NCI-H345 treated with DMSO at 0.1 percent for 48 hours (cell line): Measurements from ENCODE around the gene ME1.
"Not testable (repeated sequence)": the region's sequence is repeated elsewhere in the genome, so short reads cannot be mapped to it uniquely, and the experiment has no call there.

ENCODE experiments used
- DNase-seq: peaks from one replicate; lab custom pipeline; 2025; ENCODE audit not compliant: unreplicated experiment; lab: John Stamatoyannopoulos, UW

The ME1 gene

DNA sequence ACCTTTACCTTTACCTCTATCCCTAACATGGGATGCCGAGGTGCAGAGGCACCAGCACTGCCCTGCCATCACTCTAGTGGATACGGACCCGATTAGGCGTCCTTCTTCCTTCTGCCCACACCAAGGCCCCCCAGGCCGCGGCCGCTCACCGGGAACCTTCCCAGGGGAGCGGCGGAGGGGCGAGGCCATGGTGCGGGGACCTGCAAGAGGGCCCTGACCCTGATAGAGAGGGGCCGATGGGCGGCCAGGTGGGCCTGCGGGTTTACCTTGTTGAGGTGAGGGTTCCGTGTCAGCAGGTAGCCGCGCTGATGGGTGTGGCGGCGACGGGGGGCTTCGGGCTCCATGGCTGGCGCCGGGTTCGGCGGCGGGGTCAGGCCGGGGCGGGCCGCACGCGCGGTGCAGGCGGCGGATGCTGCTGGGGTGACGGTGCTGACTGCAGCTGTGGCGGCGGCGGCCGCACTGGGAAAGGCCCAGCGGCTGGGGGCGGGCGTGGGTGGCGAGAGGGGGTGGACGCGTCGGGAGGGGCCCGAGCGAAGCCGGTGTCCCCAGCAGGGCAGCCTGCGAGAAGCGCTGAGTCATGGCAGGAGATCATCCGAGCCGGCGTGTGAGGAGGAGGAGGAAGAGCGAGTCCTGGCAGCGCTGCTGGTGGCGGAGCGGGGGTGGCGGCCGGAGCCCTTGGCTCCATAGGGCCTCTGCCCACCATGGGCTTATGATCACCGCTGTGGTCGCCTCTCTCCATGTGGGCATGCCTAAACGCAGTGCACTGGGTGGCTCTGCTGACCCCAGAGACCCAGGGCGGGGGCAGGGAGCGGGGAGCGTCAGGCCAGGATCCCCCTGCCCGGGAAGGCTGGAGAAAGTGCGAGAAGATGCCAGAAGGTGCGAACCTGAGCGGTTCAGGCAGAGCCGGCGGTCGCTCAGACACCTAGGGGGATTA lies at the start of gene ME1:
TSS of gene ME1 (minus strand) at position 441 of the 934 bp plus-strand sequence. CDS start at position 344, 97 bp downstream.
- no peak for DNase-seq

DNA sequence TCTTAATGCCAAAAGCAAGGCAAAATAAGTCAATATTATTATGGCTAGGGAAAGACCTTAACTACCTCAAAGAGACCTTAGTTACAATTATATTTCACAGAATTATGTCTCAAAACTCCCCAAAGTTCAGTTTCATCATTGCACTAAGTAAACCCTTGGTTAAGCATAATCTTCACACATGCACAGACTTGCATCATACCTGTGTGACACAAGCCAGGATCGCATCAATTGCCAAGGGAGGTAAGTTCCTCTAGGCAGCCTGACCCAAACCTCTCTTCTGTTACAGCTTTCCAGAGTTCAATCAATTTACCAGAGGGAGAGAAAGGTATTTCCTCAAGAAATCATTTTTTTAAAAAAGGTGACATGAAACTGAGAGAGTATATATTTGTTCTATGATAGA lies 49.6 kb upstream of the ME1 start:
- DNase-seq = no peak

DNA sequence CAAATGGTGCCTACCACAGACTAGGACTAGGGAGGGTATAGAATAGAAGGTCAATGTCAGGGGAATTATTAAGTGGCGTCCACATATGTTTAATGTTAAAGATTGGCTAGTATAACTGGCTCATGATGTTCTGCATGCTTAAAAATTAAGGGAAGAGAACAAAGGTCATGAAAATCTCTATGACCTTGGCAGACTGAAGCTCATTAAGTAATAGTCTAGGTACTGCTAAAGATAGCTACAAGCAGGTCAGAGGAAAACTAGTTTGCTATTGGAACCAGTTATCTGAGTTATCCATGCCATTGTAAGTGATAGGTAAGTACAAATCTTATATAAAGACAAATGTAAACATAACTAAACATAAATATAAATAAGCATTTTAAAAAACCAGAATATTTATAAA lies 48.5 kb upstream of the ME1 start:
- DNase-seq = no peak

DNA sequence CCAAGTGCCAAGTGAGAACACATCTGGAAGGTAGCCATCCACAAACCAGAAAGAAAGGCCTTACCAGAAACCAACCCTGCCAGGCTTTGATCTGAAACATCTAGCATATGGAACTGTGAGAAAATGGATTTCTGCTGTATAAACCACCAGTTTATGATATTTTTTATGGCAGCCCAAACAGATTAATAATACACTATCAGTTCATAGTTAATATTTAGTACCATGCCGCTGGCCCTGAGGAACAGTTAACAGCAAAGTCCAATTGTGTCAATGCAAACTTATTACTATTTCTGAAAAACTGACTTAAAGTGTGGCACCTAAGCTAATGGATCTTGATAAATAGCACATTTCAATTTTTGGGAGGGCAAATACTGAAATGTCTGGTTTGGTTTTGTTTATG lies 46.1 kb upstream of the ME1 start:
- no peak for DNase-seq

DNA sequence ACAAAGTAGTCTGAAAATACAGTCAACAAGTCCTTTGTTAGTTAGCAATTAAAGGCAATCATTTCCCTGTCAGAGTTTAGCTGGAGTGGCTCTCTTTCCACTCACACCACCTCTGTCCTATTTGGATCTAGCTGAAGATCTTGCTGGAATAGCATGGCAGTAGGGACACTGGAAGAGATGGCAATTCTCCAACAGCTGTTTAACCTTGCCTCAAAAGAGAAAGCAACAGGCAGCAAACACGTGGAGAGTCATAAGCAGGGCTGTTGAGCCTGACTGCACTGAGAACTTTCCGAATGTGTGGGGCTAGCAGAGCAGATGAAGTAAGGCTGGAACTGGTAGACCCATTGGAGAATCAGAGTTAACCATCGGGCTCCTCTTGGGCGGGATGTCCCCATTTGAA lies 43.5 kb upstream of the ME1 start:
- no peak for DNase-seq

DNA sequence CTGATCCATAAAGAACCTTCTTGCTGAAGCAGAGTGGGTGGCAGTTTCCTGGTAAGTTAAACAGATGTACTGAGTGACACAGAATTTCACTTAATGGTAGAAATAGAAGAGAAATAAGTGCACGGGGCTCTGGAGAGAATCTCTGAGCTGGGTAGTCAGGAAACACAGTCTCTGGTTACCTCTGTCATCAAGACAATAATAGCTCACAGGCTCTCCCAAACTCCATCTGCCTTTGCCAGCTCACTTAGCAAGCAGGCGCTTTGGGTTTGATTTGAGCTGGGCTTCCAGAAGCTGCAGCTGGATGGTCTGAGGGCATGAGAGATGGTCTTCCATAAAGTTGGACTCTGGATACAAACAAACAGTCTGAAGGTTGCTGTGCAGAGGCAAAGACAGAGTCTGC lies 41.9 kb upstream of the ME1 start:
- DNase-seq = no peak

DNA sequence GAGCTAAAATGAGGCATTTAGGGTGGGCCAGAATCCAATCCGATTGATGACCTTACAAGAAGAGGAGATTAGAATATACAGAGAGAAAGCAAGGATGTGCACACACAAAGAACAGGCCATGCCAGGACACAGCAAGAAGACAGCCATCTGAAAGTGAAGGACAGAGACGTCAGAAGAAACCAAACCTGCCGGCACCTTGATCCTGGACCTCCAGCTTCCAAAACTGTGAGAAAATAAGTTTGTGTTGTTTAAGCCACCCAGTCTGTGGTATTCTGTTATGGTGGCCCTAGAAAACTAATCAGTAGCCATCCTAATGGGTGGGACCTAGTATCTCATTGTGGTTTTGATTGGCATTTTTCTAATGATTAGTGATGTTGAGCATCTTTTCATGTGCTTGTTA lies 39.7 kb upstream of the ME1 start:
- no peak for DNase-seq

DNA sequence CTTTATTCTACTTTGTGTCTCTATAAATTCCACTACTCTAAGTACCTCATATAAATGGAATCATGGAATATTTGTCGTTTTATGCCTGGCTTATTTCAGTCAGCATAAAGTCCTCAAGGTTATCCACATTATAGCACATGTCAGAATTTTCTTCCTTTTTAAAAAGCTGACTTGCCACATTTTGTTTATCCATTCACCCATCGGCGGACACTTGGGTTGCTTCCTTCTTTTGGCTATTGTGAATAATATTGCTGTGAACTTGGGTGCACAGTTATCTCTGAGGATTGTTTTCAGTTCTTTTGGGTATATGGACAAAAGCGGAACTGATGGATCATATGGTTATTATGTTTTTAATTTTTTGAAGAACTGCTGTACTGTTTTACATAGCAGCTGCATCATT lies 39.1 kb upstream of the ME1 start:
- no peak for DNase-seq

DNA sequence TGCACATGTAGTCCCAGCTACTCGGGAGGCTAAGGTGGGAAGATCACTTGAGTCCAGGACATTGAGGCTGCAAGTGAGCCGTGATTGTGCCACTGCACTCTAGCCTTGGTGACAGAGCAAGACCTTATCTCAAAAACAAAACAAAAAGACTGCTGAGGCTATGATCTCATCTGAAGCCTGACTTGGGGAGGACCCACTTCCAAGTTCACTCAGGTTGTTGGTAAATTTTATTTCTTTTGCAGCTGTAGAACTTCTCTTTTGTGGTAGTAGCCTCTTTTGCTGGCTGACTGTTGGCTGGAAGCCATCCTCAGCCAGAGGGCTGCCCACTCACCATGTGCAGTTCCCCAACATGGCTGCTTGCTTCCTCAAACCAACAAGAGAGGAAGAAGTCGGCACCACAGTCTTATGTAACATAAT lies 36.8 kb upstream of the ME1 start:
- DNase-seq = no peak

DNA sequence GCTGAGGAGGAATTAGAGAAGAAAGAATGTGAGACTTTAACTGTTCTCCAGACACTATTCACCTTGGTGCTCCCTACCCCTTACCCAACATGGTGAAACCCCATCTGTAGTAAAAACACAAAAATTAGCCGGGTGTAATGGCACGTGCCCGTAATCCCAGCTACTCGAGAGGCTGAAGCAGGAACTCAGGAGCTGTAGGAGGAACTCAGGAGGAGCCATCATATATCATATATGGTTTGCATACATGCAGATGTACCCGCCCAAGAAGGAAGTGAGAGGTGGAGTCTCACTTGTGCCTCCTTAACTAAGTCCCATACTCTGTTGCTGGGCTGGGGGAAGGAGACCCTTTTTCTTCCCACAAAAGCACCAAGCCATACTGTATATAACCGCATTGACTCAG lies 35.5 kb upstream of the ME1 start:
- no peak for DNase-seq

DNA sequence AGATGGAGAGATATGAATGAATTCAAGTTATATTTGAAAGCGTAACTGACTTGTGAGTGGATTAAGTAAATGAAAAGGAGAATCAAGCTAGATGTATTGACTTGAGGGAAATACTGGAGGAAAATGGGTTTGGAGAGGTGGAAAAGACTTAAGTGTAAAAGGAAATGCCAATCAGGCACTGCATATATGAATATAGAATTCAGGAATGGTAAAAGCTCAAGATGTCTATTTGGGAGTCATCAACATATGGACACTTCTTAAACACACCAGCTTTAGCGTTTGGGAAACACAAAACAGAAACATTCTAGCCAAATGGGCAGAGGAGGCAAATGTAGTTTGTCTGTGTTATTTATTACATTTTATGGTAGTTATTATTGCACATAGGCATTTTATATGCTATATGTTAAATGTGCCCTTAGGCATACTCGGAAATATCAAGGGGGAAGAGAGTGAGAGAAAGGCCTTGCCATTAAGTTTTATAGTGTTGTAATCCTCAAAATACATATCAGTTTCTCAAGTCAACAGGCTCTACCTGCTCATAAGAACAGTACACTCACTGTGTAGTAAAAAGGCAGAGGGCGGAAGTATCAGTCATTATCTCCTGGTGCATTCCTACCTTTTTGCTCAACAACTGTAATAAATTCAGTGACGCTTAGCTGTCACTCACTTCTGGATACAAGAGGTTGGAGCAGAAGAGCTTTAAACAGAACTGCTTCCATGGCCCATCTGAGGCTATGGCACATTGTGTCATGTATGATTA lies 33.7 kb upstream of the ME1 start:
- no peak for DNase-seq

DNA sequence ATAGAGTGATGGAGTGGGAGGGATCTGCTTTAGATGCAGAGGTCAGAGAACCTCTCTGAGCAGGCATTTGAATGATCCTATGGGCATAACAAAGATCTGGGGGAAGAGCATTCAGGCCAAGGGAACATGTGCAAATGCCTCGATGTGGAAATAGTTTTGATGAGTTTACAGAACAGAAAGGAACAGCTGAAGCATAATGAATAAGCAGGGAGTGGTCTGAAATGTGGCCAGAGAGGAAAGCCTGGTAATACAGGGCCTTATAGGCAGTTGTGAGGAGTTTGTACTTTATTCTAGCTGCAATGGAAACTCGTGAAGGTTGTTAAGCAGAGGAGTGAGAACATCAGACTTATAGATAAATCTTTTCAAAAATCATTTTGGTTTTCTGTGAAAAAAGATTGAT lies 33.0 kb upstream of the ME1 start:
- DNase-seq = no peak

DNA sequence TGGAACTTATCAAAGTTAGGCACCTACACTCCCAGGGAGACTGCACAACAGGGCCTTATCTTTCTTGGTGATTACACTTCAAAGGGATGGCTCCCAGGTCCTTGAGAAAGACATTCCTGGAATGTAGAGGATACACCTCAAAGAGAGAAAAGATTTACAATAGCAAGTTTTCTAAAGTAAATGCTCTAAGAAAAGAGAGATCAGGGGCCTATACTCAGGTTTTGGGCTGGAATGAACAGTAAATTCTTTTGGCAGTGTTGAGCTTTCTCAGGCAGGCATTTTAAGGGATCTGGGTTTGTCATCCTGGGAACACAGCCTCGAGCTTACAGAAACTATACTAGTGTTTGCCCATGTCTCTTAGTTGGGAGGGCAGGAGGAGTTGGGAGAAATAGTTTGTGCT lies 31.7 kb upstream of the ME1 start:
- no peak for DNase-seq

DNA sequence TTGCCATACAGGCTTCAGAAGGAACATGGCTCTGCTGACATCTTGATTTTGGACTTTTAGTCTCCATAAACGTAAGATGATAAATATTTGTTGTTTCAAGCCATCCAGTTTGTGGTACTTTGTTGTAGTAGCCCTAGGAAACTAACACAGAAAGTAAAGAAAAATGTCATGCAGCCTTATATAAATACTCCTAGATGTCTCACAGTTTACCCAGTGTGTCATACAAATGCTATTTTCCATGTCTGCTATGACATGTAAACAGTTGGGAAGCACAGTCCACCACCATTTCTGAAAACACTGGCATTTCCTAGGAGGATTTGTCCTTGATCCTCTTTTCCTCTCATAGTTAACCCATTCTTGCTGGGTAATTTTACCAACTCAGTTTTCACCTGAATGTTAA lies 30.6 kb upstream of the ME1 start:
- DNase-seq = no peak

DNA sequence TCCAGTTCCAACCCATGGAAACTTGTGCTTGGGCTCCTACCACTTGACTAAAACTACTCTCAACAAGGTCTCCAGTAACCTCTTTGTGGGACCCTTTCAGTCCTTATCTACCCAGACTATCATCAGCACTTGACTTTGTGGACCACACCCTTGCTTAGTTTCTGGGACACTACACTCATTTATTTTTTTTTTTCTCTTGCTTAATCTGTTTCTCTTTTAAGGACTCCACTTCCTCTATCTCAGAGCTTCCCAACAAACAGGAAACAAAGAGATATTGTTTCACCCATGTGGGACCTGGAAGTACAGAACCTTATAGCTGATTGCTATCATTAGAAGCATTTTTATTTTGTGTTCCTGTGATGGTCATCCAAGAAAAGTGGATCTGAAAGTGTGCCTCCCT lies 28.8 kb upstream of the ME1 start:
- DNase-seq = no peak

DNA sequence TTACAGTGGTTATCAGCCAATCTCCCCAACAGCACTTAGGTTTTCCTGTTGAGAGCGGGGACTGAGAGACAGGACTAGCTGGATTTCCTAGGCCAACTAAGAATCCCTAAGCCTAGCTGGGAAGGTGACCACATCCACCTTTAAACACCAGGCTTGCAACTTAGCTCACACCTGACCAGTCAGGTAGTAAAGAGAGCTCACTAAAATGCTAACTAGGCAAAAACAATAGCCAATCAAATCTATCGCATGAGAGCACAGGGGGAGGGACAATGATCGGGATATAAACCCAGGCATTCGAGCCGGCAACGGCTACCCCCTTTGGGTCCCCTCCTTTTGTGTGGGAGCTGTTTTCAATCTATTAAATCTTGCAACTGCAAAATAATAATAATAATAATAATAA lies 19.2 kb upstream of the ME1 start:
- not testable (repeated sequence) for DNase-seq

DNA sequence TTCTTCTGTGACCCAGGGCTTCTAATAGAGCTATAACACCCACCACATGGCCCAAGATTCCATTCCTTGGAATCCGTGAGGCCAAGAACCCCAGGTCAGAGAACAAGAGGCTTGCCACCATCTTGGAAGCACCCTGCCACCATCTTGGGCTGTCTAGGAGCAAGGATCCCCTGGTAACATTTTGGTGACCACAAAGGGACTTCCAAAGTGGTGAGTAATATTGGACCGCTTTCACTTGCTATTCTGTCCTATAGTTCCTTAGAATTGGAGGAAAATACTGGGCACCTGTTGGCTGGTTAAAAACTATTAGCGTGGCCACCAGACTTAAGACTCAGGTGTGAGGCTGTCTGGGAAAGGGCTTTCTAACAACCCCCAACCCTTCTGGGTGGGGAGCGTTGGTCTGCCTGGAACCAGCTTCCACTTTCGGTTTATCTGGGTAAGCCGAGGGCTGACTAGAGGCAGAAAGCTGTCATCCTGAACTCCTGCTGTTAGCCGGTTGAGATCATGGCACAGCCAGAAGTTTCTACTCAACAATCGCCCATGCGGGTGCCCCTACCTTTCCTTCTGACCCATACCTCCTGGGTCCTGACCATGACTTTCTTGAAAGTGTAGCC lies 13.3 kb upstream of the ME1 start:
- DNase-seq = not testable (repeated sequence)

DNA sequence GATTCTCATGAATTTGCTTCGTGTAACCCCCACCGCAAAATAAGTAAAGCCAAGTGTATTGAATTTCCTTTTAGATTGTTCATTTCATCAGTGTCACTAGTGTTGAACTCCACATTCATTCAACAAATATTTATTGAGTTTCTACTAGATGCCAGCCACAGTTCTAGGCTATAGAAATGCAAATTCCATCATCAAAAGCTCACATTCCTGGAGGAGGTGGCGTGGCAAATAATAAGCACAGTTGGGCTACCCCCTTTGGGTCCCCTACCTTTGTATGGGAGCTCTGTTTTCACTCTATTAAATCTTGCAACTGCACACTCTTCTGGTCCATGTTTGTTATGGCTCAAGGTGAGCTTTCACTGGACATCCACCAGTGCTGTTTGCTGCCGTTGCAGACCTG lies 12.7 kb upstream of the ME1 start:
- no peak for DNase-seq

DNA sequence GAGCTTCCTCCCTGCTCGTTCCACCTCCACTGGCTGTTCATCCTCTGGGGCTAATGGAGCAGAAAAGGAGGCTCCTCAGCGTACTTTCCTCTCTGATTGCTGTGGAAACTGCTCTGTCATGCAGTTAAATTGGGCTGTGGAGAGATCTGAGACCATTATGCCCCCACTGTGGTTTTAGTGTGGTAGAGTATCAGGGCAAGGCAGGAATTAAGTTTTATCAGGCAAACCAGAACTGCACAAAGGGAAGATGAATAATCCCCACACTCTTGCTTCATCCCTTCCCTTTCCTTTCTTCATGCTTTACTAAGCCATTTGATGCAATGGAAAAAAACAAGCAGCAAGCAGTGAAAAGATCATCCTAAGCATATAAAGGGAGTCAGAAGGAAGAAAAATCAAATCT lies 11.9 kb upstream of the ME1 start:
- DNase-seq = no peak

DNA sequence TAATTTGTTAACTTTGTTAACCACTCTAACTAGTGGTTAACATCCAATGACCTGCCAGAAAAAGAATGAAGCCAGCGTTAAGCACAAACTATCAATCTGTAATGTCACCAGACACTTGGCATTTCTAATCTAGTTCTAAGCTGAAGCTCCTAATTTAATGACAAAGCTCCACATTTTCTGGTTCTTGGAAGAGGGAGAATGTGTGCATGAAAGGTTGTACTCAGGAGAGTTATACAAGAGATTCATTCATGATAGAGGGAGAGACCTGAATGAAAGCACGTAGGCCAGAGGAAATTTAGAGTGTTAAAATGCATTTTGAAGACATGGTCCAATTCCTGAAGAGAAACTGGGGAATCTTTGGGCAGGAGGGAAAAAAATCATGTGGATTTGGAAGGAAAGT lies 8.3 kb upstream of the ME1 start:
- DNase-seq = no peak

DNA sequence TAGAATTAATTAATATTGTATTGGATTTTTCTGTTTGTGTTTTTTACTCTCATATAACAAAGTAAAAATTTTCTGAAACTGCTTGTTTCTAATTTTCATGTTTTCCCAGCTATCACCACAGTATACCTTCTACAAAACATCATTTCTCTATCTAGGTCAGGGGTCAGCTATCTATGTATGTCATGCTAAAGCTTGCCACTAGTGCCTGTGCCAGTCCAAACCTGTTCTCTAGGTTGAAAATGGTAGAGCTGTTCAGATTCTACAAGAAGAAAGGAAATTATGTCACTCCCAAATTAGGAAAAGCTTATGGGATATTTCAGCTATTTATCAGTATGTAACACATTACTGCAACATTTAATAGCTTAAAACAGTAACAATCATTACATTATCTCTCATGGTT lies 5.8 kb upstream of the ME1 start:
- DNase-seq = no peak

DNA sequence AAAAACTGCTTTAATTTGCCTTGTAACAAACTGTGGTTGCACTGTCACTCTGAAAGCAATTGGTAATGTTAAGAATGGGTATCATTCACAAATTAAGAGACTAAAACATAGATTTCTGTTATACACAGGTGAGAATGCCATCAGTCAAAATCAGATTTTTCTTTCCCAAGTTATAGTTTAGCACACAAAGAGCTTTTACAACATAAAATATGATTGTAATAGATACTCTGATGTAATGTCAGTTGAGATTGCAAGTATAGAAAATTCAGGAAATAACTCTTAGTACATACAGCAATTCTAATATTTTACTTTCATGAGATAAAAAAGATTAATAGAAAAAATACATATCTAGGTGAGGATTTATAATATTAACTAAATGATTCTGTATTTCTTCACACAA lies 2.3 kb upstream of the ME1 start:
- DNase-seq = no peak
